ENCODE results near the gene EPHA1.

EPHA1 gene

GRCh38 chr7:143343596-143343995 is 65.1 kb downstream of the EPHA1 start:
- Histone ChIP-seq H3K36me3 (ENCODE audit: control insufficient read depth, low read length) (no peaks in the 10 kb centered on the region), H4K20me1 (ENCODE audit: control insufficient read depth, insufficient read depth, low read depth, low read length) (no peaks in the 10 kb centered on the region), H3K27me3 (ENCODE audit: control insufficient read depth, low read length) (peaks cover 26% of the 10 kb centered on the region), H3K4me1 (ENCODE audit: control insufficient read depth, low read length) (no peaks in the 10 kb centered on the region), H3K4me2 (ENCODE audit: low read length) (no peak overlapping the region), H3K79me2 (ENCODE audit: control insufficient read depth, low read length) (no peaks in the 10 kb centered on the region), H3K9me3 (ENCODE audit: control insufficient read depth, insufficient read depth, low read length) (no peaks in the 10 kb centered on the region), H3F3A (ENCODE audit: control insufficient read depth, insufficient read depth) (no peaks in the 10 kb centered on the region), H3K4me3 (ENCODE audit: low read length) (no peak overlapping the region), H3K27ac (ENCODE audit: low read depth, low read length) (no peak overlapping the region), H3K9me2 (replicated peaks; ENCODE audit: control insufficient read depth, low read length) (no peaks in the 10 kb centered on the region)
- TF ChIP-seq CTCF (IDR thresholded peaks at IDR 0.05; ENCODE audit: low read depth, low read length, poor library complexity, severe bottlenecking), result no peak
- TF ChIP-seq EZH2phosphoT487 (IDR thresholded peaks at IDR 0.05; ENCODE audit: borderline replicate concordance, low read length), result no peak

- no peaks in the 10 kb centered on the region for H3K9me2 ChIP-seq (replicated peaks; ENCODE audit: control insufficient read depth, low read length)
- H3K36me3 ChIP-seq (ENCODE audit: control insufficient read depth, low read length), result no peaks in the 10 kb centered on the region
- no peak overlapping the region for H3K4me3 ChIP-seq (ENCODE audit: low read length)
- H3K9me3 ChIP-seq (ENCODE audit: control insufficient read depth, insufficient read depth, low read length), result no peaks in the 10 kb centered on the region
- no peaks in the 10 kb centered on the region for H4K20me1 ChIP-seq (ENCODE audit: control insufficient read depth, insufficient read depth, low read depth, low read length)
- H3K4me2 ChIP-seq (ENCODE audit: low read length), result no peak overlapping the region
- peaks cover 21% of the 10 kb centered on the region for H3K27me3 ChIP-seq (ENCODE audit: control insufficient read depth, low read length)
- no peaks in the 10 kb centered on the region for H3K79me2 ChIP-seq (ENCODE audit: control insufficient read depth, low read length)
- H3K4me1 ChIP-seq (ENCODE audit: control insufficient read depth, low read length), result no peaks in the 10 kb centered on the region
- TF ChIP-seq CTCF (IDR thresholded peaks at IDR 0.05; ENCODE audit: low read depth, low read length, poor library complexity, severe bottlenecking), result no peak
- H3F3A ChIP-seq (ENCODE audit: control insufficient read depth, insufficient read depth), result no peaks in the 10 kb centered on the region
- no peak overlapping the region for H3K27ac ChIP-seq (ENCODE audit: low read depth, low read length)
These were observed 66.8 kb downstream of the EPHA1 start for GRCh38 chr7:143341842-143342241.
